WTC11 (cell line): ENCODE results near the gene TM9SF1. TPM values are rescaled to one million over a fixed set of nuclear protein-coding genes. Genes with fewer than 3 reads are reported as not detected.

Source experiments
- ATAC-seq: fragments of 200-7000 bp; cut with Tn5 transposase; 2 replicates; pipeline ENCODE4 v1.10.0; 2021; ENCODE audit warnings: mild to moderate bottlenecking, moderate library complexity
- CTCF ChIA-PET: fragments of 300-600 bp; sonication (Branson Sonifier 250); formaldehyde crosslinking; loops from one replicate; lab custom pipeline; 2021; ENCODE audit warnings: antibody characterized with exemption; lab: Charles Lee
- POLR2A ChIA-PET: fragments of 350-600 bp; sonication (Branson Sonifier 250); formaldehyde crosslinking; loops from one replicate; lab custom pipeline; 2021; ENCODE audit warnings: antibody characterized with exemption; lab: Charles Lee
- DNase-seq: peaks from one replicate; pipeline ENCODE4 v3.0.0; 2021; ENCODE audit warnings: low spot score
- H3K27ac Mint-ChIP-seq: 2 replicates; pipeline ENCODE4 v1.8.0; 2021; ENCODE audit warnings: mixed read lengths
- H3K27me3 Mint-ChIP-seq: 2 replicates; pipeline ENCODE4 v1.8.0; 2021; ENCODE audit warnings: low read depth, mild to moderate bottlenecking, moderate library complexity, mixed read lengths
- H3K36me3 Mint-ChIP-seq: 2 replicates; pipeline ENCODE4 v1.8.0; 2021; ENCODE audit warnings: mixed read lengths
- H3K4me1 Mint-ChIP-seq: 2 replicates; pipeline ENCODE4 v1.8.0; 2022; ENCODE audit warnings: mixed read lengths
- H3K4me3 Mint-ChIP-seq: 2 replicates; pipeline ENCODE4 v1.8.0; 2021; ENCODE audit warnings: mild to moderate bottlenecking, moderate library complexity, mixed read lengths
- H3K9me3 Mint-ChIP-seq: 2 replicates; pipeline ENCODE4 v1.8.0; 2021; ENCODE audit warnings: mixed read lengths
- FOXK1 ChIP-seq: sonication (generic); formaldehyde crosslinking; IDR thresholded peaks from 2 replicates; pipeline ENCODE4 v1.8.0; 2022; ENCODE audit warnings: mild to moderate bottlenecking, moderate library complexity, missing genetic modification reagents
- GTF2I ChIP-seq: fragments of 250-450 bp; sonication (Bioruptor Pico); conservative IDR thresholded peaks from 2 replicates; pipeline ENCODE4 v1.4.0; 2021; ENCODE audit warnings: mild to moderate bottlenecking
- IRF1 ChIP-seq: sonication (generic); formaldehyde crosslinking; IDR thresholded peaks from 2 replicates; pipeline ENCODE4 v1.8.0; 2023; ENCODE audit warnings: missing genetic modification reagents
- KAT7 ChIP-seq: sonication (generic); formaldehyde crosslinking; IDR thresholded peaks from 2 replicates; pipeline ENCODE4 v1.8.1; 2023; ENCODE audit warnings: missing genetic modification reagents, mild to moderate bottlenecking, borderline replicate concordance
- MYBL2 ChIP-seq: sonication (generic); formaldehyde crosslinking; IDR thresholded peaks from 2 replicates; pipeline ENCODE4 v1.8.1; 2023; ENCODE audit warnings: mild to moderate bottlenecking, moderate library complexity, missing genetic modification reagents
- NFATC4 ChIP-seq: fragments of 250-450 bp; sonication (Bioruptor Pico); IDR thresholded peaks from 2 replicates; pipeline ENCODE4 v1.9.0; 2021; ENCODE audit warnings: mild to moderate bottlenecking
- NFYB ChIP-seq: sonication (generic); formaldehyde crosslinking; conservative IDR thresholded peaks from 2 replicates; pipeline ENCODE4 v1.8.0; 2022; ENCODE audit warnings: low read depth, missing genetic modification reagents
- STAT6 ChIP-seq: sonication (generic); formaldehyde crosslinking; conservative IDR thresholded peaks from 2 replicates; pipeline ENCODE4 v1.8.1; 2023; ENCODE audit warnings: mild to moderate bottlenecking, low read depth, missing genetic modification reagents, moderate library complexity
- TCF7 ChIP-seq: sonication (generic); formaldehyde crosslinking; IDR thresholded peaks from 2 replicates; pipeline ENCODE4 v1.8.0; 2022; ENCODE audit warnings: mild to moderate bottlenecking, low read depth, missing genetic modification reagents, moderate library complexity
- TEAD4 ChIP-seq: sonication (generic); formaldehyde crosslinking; IDR thresholded peaks from 2 replicates; pipeline ENCODE4 v1.8.0; 2022; ENCODE audit warnings: mild to moderate bottlenecking, missing genetic modification reagents
- USF1 ChIP-seq: sonication (generic); formaldehyde crosslinking; IDR thresholded peaks from 2 replicates; pipeline ENCODE4 v1.8.0; 2022; ENCODE audit warnings: mild to moderate bottlenecking, missing genetic modification reagents
- ZNF219 ChIP-seq: sonication (generic); formaldehyde crosslinking; IDR thresholded peaks from 2 replicates; pipeline ENCODE4 v1.8.0; 2023; ENCODE audit warnings: missing genetic modification reagents, mild to moderate bottlenecking, borderline replicate concordance
- ZNF232 ChIP-seq: sonication (generic); formaldehyde crosslinking; IDR thresholded peaks from 2 replicates; pipeline ENCODE4 v1.8.0; 2022; ENCODE audit warnings: mild to moderate bottlenecking, missing genetic modification reagents
- ZNF416 ChIP-seq: fragments of 250-450 bp; sonication (Bioruptor Pico); IDR thresholded peaks from 2 replicates; pipeline ENCODE4 v1.9.0; 2021; ENCODE audit warnings: mild to moderate bottlenecking, inconsistent platforms
- total RNA-seq: library from RNA; stranded (reverse); gene quantifications from 3 replicates; pipeline ENCODE4 v1.2.3, GENCODE V29; 2021
- TF ChIP-seq, protein P1 (sequence below): fragments of 250-450 bp; sonication (Bioruptor Pico); IDR thresholded peaks from 2 replicates; pipeline ENCODE4 v2.1.2; 2022; ENCODE audit warnings: mild to moderate bottlenecking, moderate library complexity
- TF ChIP-seq, protein P2 (sequence below): fragments of 250-450 bp; sonication (Bioruptor Pico); IDR thresholded peaks from 2 replicates; pipeline ENCODE4 v1.8.0; 2021; ENCODE audit warnings: mild to moderate bottlenecking

Gene TM9SF1
- total RNA-seq, 1 experiment from 2014 or later = 27.9 TPM

DNA sequence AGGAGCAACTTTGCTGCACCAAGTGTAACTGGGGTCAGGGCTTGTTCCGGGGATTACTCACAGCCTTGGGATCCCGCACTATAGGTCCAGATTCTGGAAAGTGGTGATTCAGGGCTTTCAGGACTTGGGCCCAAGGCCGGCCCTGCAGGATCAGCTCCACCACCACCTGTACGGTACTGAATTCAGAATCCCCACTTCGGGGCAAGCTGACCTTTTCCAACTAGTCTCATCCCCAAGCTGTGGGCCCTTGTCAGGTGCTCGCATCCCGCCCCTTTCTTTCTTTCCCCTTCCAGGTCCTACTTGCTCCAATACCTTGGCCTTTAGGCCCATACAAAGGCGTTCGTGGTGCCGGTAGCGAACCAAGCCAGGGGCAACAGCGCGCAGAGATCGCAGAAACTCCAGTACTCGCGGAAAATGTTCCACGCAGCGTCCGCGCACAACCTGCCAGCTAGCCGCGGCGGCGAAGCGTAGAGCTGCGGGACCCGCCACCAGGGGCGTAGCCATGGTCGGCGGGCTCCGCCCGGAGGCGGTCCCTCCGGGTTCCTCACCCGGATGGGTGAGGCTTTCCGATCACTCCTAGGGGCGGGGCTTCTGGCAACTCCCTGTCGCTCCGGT, 46.7 kb upstream of the TM9SF1 start:
- ChIA-PET POLR2A (interaction anchor here (0.6 to 2.2 kb wide), 22 partner anchors 9 to 190 kb away, joined by 3 to 21 read pairs (median 5); partner anchors contain the start of genes CHMP4A, CIDEB, DHRS1 and GMPR2), CTCF (interaction anchor here (0.7 to 5.1 kb wide), 45 partner anchors 9 to 207 kb away, joined by 3 to 165 read pairs (median 5); partner anchors contain the start of genes ADCY4, CBLN3, CHMP4A and CIDEB)
- DNase-seq (peak; percentile 95), ATAC-seq (peak; percentile 85)
- no peaks in the 10 kb centered on the region for H3K9me3 Mint-ChIP-seq
- peaks cover 13% of the 10 kb centered on the region for H3K4me1 Mint-ChIP-seq
- peaks cover 37% of the 10 kb centered on the region for H3K36me3 Mint-ChIP-seq
- TF ChIP-seq TCF7 (no peak), ZNF219 (CRISPR knock-in tag) (0 out of 2 replicates have a peak, but pooled peaks have one; percentile 29)
- peak overlapping the region; percentile 93 for H3K4me3 Mint-ChIP-seq
- H3K27me3 Mint-ChIP-seq = peaks cover 12% of the 10 kb centered on the region
- H3K27ac Mint-ChIP-seq = peak overlapping the region; percentile 97

DNA sequence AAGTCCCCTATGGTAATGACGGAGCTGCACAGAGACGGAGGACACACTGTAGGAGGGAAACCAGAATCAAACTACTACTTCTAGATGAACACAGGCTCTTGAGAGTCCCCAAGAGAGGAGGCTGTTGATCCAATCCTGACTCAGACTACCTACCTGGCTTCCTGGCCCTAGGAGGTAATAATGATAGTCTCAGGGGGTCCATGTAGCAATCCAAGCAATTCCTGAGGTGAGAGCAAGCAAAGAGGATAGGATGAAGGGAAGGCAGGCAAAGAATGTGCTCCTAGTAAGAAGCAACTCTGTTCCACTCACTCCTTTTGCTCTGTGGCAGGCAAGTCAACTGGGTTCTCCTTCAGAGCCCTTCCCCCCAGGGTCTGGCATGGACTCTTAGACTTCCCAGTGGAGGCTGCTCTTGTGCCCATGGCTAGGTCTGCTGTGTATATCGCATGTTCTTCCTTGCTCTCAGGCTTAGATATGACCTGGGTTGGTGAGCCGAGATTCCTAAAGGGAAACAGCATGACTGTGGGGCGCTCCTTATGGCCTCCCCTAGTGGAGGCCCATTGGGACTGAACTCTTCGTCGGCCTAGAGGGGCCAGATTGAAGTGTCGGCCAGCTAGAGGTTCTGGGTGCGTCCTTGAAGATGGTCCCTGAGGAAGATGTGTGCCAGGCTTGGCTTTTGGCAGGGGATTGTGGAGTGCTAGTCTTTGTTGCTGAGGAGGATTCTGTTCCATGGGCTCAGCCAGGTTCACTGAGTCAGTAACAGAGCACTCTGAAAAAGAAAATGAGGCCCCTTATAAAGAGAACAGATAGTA, 45.1 kb upstream of the TM9SF1 start:
- POLR2A ChIA-PET = no interaction called here
- no peak for ATAC-seq
- H3K36me3 Mint-ChIP-seq = peaks cover 51% of the 10 kb centered on the region

More for the DNA sequence above, 45.1 kb upstream of the TM9SF1 start:
- Mint-ChIP-seq H3K4me3 (peak overlapping the region; percentile 93), H3K9me3 (no peaks in the 10 kb centered on the region), H3K27me3 (peaks cover 10% of the 10 kb centered on the region), H3K27ac (no peak overlapping the region), H3K4me1 (peaks cover 13% of the 10 kb centered on the region)
- CTCF ChIA-PET = interaction anchor here (4.0 to 5.1 kb wide), 3 partner anchors 30 to 69 kb away, joined by 77 to 165 read pairs (median 97); partner anchors contain the start of genes CIDEB, DHRS1, LTB4R and LTB4R2
- DNase-seq = no peak
- no peak for TF ChIP-seq TEAD4 (CRISPR knock-in tag)
- TF ChIP-seq FOXK1 = no peak
- no peak for TF ChIP-seq GTF2I (CRISPR knock-in tag)
- no peak for TF ChIP-seq IRF1
- TF ChIP-seq ZNF232 = no peak
- TF ChIP-seq USF1 (CRISPR knock-in tag) = no peak
- TF ChIP-seq NFYB = no peak
- no peak for TF ChIP-seq STAT6 (CRISPR knock-in tag)
- no peak for TF ChIP-seq KAT7
- TF ChIP-seq, protein P1, sequence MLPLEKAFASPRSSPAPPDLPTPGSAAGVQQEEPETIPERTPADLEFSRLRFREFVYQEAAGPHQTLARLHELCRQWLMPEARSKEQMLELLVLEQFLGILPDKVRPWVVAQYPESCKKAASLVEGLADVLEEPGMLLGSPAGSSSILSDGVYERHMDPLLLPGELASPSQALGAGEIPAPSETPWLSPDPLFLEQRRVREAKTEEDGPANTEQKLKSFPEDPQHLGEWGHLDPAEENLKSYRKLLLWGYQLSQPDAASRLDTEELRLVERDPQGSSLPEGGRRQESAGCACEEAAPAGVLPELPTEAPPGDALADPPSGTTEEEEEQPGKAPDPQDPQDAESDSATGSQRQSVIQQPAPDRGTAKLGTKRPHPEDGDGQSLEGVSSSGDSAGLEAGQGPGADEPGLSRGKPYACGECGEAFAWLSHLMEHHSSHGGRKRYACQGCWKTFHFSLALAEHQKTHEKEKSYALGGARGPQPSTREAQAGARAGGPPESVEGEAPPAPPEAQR (CRISPR knock-in tag) = no peak
- no peak for TF ChIP-seq MYBL2
- TF ChIP-seq NFATC4 (CRISPR knock-in tag) = no peak
- TF ChIP-seq ZNF416 (CRISPR knock-in tag) = no peak
- TF ChIP-seq, protein P2, sequence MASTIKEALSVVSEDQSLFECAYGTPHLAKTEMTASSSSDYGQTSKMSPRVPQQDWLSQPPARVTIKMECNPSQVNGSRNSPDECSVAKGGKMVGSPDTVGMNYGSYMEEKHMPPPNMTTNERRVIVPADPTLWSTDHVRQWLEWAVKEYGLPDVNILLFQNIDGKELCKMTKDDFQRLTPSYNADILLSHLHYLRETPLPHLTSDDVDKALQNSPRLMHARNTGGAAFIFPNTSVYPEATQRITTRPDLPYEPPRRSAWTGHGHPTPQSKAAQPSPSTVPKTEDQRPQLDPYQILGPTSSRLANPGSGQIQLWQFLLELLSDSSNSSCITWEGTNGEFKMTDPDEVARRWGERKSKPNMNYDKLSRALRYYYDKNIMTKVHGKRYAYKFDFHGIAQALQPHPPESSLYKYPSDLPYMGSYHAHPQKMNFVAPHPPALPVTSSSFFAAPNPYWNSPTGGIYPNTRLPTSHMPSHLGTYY (CRISPR knock-in tag) = no peak
